Upper lobe of right lung (tissue), 1 donor: ENCODE measurements around the gene OLFML2A. TPM values are rescaled to one million over a fixed set of nuclear protein-coding genes. Genes with fewer than 3 reads are reported as not detected.
A peak's percentile ranks its signal among the peaks of the same experiment; 100 is the strongest.

ENCODE experiments used
- ATAC-seq: fragments of 200-7000 bp; cut with Tn5 transposase; one replicate; pipeline ENCODE4 v1.9.1; 2020; ENCODE audit warnings: mild to moderate bottlenecking, moderate library complexity
- DNase-seq: peaks from one replicate; pipeline ENCODE4 v3.0.0-alpha.2; 2020
- H3K27ac ChIP-seq: fragments of 200-600 bp; one replicate; pipeline ENCODE4 v1.8.0; 2022
- H3K27me3 ChIP-seq: fragments of 200-600 bp; one replicate; pipeline ENCODE4 v1.8.0; 2022; ENCODE audit warnings: mild to moderate bottlenecking
- H3K36me3 ChIP-seq: fragments of 200-600 bp; one replicate; pipeline ENCODE4 v1.8.0; 2022
- H3K4me1 ChIP-seq: fragments of 200-600 bp; one replicate; pipeline ENCODE4 v1.8.0; 2022
- H3K4me3 ChIP-seq: fragments of 200-600 bp; one replicate; pipeline ENCODE4 v1.8.0; 2022; ENCODE audit warnings: mild to moderate bottlenecking
- H3K9me3 ChIP-seq: fragments of 200-600 bp; one replicate; pipeline ENCODE4 v1.8.0; 2022
- CTCF ChIP-seq: fragments of 200-600 bp; IDR thresholded peaks from one replicate; pipeline ENCODE4 v1.8.0; 2022; ENCODE audit warnings: antibody characterized with exemption
- intact Hi-C: fragments of 100-400 bp; cut with DNase I; formaldehyde crosslinking; loops from one replicate; pipeline ENCODE4 v1.11.0; 2022
- total RNA-seq: library from RNA; stranded (reverse); fragmentation: NEBNext Ultra II Directional; extraction: Animal tissue kit (Norgen Biotek cat#: 25700); gene quantifications from one replicate; pipeline ENCODE4 v1.2.1, GENCODE V29; 2021
- donor health status: DM: no; HTN: yes; CAD: no; lungs with severe emphysema.

OLFML2A gene
- total RNA-seq, 1 donor from 2014 or later: 39.5 TPM

- DNase-seq: peak; percentile 32
- Histone ChIP-seq H3K9me3 (no peaks in the 10 kb centered on the region), H3K27me3 (no peaks in the 10 kb centered on the region), H3K36me3 (no peaks in the 10 kb centered on the region), H3K4me3 (no peak overlapping the region), H3K4me1 (peaks cover 21% of the 10 kb centered on the region), H3K27ac (no peak overlapping the region)
- no peak for TF ChIP-seq CTCF
- ATAC-seq: no peak
- intact Hi-C loops: no loop called here
Measured at GRCh38 chr9:124780757-124781151, 3.8 kb downstream of the OLFML2A start.

- no peak for ATAC-seq
- peak; percentile 33 for DNase-seq
- H3K4me1 ChIP-seq: peaks cover 15% of the 10 kb centered on the region
- H3K36me3 ChIP-seq: no peaks in the 10 kb centered on the region
- no peak overlapping the region for H3K4me3 ChIP-seq
- no peaks in the 10 kb centered on the region for H3K9me3 ChIP-seq
- H3K27ac ChIP-seq: peak overlapping the region; percentile 6
- H3K27me3 ChIP-seq: no peaks in the 10 kb centered on the region
- TF ChIP-seq CTCF: no peak
- intact Hi-C loops: no loop called here
Measured at GRCh38 chr9:124781967-124782660, 5.2 kb downstream of the OLFML2A start.

- DNase-seq (peak; percentile 51), ATAC-seq (peak; percentile 13)
- no peak overlapping the region for H3K4me3 ChIP-seq
- H3K9me3 ChIP-seq: no peaks in the 10 kb centered on the region
- H3K27ac ChIP-seq: peak overlapping the region; percentile 36
- intact Hi-C loops: no loop called here
- no peaks in the 10 kb centered on the region for H3K27me3 ChIP-seq
- TF ChIP-seq CTCF: no peak
- H3K36me3 ChIP-seq: no peaks in the 10 kb centered on the region
- H3K4me1 ChIP-seq: peaks cover 15% of the 10 kb centered on the region
Measured at GRCh38 chr9:124782661-124783574, 6.0 kb downstream of the OLFML2A start.

GRCh38 chr9:124783830-124784229 is 6.9 kb downstream of the OLFML2A start:
- Histone ChIP-seq H3K27me3 (no peaks in the 10 kb centered on the region), H3K9me3 (no peaks in the 10 kb centered on the region), H3K4me3 (no peak overlapping the region), H3K4me1 (peaks cover 10% of the 10 kb centered on the region), H3K27ac (peak overlapping the region; percentile 36), H3K36me3 (no peaks in the 10 kb centered on the region)
- TF ChIP-seq CTCF: no peak
- DNase-seq (no peak), ATAC-seq (no peak)
- intact Hi-C loops: no loop called here

- no peaks in the 10 kb centered on the region for H3K27me3 ChIP-seq
- peak overlapping the region; percentile 36 for H3K27ac ChIP-seq
- ATAC-seq: peak; percentile 34
- DNase-seq: no peak
- H3K9me3 ChIP-seq: no peaks in the 10 kb centered on the region
- no peak for TF ChIP-seq CTCF
- H3K4me1 ChIP-seq: peaks cover 6% of the 10 kb centered on the region
- no peaks in the 10 kb centered on the region for H3K36me3 ChIP-seq
- intact Hi-C loops: no loop called here
- no peak overlapping the region for H3K4me3 ChIP-seq
Measured at GRCh38 chr9:124784509-124784908, 7.6 kb downstream of the OLFML2A start.
